Activated T-helper 1 cell treated with anti-CD3 and anti-CD28 coated beads, Interleukin-12 subunit alpha, Interleukin-12 subunit beta, Interleukin-2, Interleukin-4 antibody, amounts not matched to agents 30 ng/mL and 10 ng/mL and 1 ng/mL, durations not matched to agents 14 hours and 24 hours and 36 hours (primary cell): ENCODE results near the gene TMEM250. TPM values are rescaled to one million over a fixed set of nuclear protein-coding genes. Genes with fewer than 3 reads are reported as not detected.

Experiments used
- DNase-seq: peaks from one replicate; pipeline ENCODE4 v3.0.0; 2021; ENCODE audit warnings: low spot score
- H3K27ac Mint-ChIP-seq: one replicate; pipeline ENCODE4 v1.8.0; 2021; ENCODE audit warnings: mild to moderate bottlenecking, mixed read lengths
- H3K27me3 Mint-ChIP-seq: one replicate; pipeline ENCODE4 v1.8.0; 2022; ENCODE audit warnings: mild to moderate bottlenecking, moderate library complexity, mixed read lengths; ENCODE audit not compliant: insufficient read depth
- H3K36me3 Mint-ChIP-seq: one replicate; pipeline ENCODE4 v1.8.0; 2021; ENCODE audit warnings: low read depth, mixed read lengths
- H3K4me1 Mint-ChIP-seq: one replicate; pipeline ENCODE4 v1.8.0; 2021; ENCODE audit warnings: low read depth, mixed read lengths
- H3K4me3 Mint-ChIP-seq: one replicate; pipeline ENCODE4 v1.8.0; 2021; ENCODE audit warnings: mild to moderate bottlenecking, moderate library complexity, mixed read lengths
- H3K9me3 Mint-ChIP-seq: one replicate; pipeline ENCODE4 v1.8.0; 2021; ENCODE audit warnings: mixed read lengths
- intact Hi-C: fragments of 100-400 bp; cut with micrococcal nuclease; formaldehyde crosslinking; loops from one replicate; pipeline ENCODE4 v1.15.1; 2024
- total RNA-seq: library from RNA; stranded (reverse); gene quantifications from 2 replicates; pipeline ENCODE4 v1.2.3, GENCODE V29; 2022

The TMEM250 gene
- total RNA-seq, 1 donor from 2014 or later: 51.5 TPM

DNA sequence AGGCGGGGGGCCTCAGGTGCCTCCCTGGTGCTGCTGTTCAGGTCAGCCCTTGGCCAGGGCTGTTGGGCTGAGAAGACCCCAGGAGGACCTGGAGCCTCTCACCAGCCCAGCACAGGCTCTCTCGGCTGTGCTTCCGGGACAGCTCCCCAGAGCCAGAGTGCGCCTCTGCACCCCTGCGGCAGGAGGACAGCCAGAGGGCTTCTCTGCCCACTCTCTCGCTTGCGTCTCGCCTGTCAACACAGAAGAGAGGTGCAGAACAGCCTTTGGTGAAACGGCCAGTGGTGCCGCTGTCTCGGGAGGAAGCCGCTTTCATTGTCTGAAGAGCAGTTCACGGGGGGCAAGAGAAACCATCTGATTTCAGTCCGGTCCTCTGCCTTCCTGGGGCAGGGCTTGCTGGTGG lies 19.8 kb downstream of the TMEM250 start:
- H3K4me1 Mint-ChIP-seq: no peaks in the 10 kb centered on the region
- H3K9me3 Mint-ChIP-seq: no peaks in the 10 kb centered on the region
- no peak overlapping the region for H3K4me3 Mint-ChIP-seq
- no peaks in the 10 kb centered on the region for H3K36me3 Mint-ChIP-seq
- DNase-seq: no peak
- peaks cover under 1% of the 10 kb centered on the region for H3K27me3 Mint-ChIP-seq
- intact Hi-C loops: no loop called here
- no peak overlapping the region for H3K27ac Mint-ChIP-seq

DNA sequence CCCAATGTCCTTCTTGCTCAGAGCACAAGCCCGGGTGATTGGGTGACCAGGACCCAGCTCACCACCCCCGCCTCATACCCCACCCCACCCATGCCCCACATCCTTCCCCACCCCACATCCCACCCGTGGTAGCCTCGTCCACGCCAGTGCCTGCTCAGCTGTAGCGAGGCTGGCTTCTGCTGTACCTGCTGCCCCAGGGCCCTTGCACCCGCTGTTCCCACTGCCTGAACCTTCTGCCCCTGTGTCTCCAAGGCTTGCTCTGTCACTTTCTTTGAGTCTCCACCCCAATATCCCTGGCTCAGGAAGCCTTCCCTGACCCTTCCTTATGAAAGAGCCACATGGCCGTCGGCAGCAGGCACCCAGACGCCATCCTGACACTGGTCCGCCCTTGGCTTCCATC lies 20.5 kb downstream of the TMEM250 start:
- no peak overlapping the region for H3K27ac Mint-ChIP-seq
- H3K4me3 Mint-ChIP-seq: no peak overlapping the region

GRCh38 chr9:136096505-136097001 lies 22.1 kb downstream of the TMEM250 start:
- H3K4me3 Mint-ChIP-seq: peak overlapping the region; percentile 66
- intact Hi-C loops: no loop called here
- DNase-seq: no peak
- no peaks in the 10 kb centered on the region for H3K4me1 Mint-ChIP-seq
- H3K9me3 Mint-ChIP-seq: no peaks in the 10 kb centered on the region
- peaks cover 8% of the 10 kb centered on the region for H3K27me3 Mint-ChIP-seq
- no peaks in the 10 kb centered on the region for H3K36me3 Mint-ChIP-seq
- H3K27ac Mint-ChIP-seq: no peak overlapping the region

More for the DNA sequence above, 20.5 kb downstream of the TMEM250 start:
- no peak for DNase-seq
- Mint-ChIP-seq H3K4me1 (no peaks in the 10 kb centered on the region), H3K27me3 (peaks cover 5% of the 10 kb centered on the region), H3K9me3 (no peaks in the 10 kb centered on the region), H3K36me3 (no peaks in the 10 kb centered on the region)
- intact Hi-C loops: no loop called here

GRCh38 chr9:136095070-136096058 lies 23.3 kb downstream of the TMEM250 start, which contains the start of gene NACC2:
TSS of gene NACC2 (minus strand) at chr9:136095289. CDS start at chr9:136050521, 44,768 bp downstream.
- no peaks in the 10 kb centered on the region for H3K36me3 Mint-ChIP-seq
- H3K4me3 Mint-ChIP-seq: peak within 1 kb of the TSS; percentile 75
- H3K9me3 Mint-ChIP-seq: no peaks in the 10 kb centered on the region
- H3K27me3 Mint-ChIP-seq: peaks cover 8% of the 10 kb centered on the region
- H3K27ac Mint-ChIP-seq: no peak within 1 kb of the TSS
- intact Hi-C loops: loop anchor here (2.0 kb wide), 2 partner anchors 13 to 23 kb away; partner anchors contain the start of gene TMEM250
- DNase-seq: no peak
- H3K4me1 Mint-ChIP-seq: no peaks in the 10 kb centered on the region

- H3K27ac Mint-ChIP-seq: no peak overlapping the region
- peaks cover 8% of the 10 kb centered on the region for H3K27me3 Mint-ChIP-seq
- H3K36me3 Mint-ChIP-seq: no peaks in the 10 kb centered on the region
- DNase-seq: no peak
- H3K4me3 Mint-ChIP-seq: peak overlapping the region; percentile 75
- intact Hi-C loops: loop anchor here (2.0 kb wide), 2 partner anchors 15 to 25 kb away; partner anchors contain the start of gene TMEM250
- no peaks in the 10 kb centered on the region for H3K4me1 Mint-ChIP-seq
- no peaks in the 10 kb centered on the region for H3K9me3 Mint-ChIP-seq
Measured at GRCh38 chr9:136093995-136094881, 24.4 kb downstream of the TMEM250 start.

DNA sequence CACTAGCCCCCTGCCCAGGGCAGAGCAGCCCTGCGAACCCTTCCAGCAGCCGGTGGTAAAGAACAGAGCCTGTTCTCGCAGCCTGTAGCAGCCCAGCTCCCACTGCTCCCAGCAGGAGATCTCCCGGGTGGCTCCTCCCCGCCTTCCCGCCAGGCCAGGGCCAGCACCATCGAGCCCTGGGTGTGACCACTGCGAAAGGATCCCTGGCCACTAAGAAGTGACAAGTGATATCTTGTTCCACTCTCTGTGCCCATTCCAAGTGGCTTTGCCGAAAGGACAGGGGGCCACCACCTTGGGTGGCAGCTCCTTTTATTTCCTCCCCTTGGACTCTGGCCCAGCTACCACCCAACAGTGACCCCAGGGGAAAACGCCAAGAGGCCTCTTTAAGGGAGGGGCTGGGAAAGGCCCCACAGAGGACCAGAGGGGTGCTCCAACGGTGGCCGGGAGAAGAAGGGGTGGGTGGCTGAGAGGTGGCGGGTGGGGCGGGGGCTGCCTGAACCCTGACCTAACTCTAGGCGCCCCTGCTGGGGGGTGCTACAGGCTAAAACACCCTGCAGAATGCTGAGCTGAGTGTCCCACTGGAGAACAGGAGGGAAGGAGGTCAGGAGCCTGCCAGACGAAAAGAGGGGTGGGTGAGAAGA lies 25.2 kb downstream of the TMEM250 start:
- intact Hi-C loops: no loop called here

DNA sequence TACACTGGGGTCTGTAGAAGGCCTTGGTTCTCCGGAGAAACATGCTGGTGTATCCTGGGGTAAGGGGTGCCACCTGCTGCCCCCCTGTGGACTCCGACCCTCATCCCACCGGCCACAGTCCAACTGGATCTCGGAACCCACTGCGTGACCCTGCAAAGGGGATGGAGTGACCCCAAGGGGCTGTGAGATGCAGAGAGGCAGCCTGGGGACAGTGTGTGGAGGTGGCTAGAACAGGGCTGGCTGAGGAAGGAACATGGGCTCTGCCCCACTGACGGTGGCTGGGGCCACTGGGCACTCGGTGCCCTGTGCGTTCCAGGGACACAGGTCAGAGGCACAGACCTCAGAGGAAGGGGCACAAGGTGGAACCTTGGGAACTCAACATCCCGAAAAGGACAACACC lies 25.9 kb downstream of the TMEM250 start:
- H3K27me3 Mint-ChIP-seq: peaks cover 8% of the 10 kb centered on the region
- no peaks in the 10 kb centered on the region for H3K36me3 Mint-ChIP-seq
- intact Hi-C loops: no loop called here
- peak overlapping the region; percentile 73 for H3K4me3 Mint-ChIP-seq
- H3K4me1 Mint-ChIP-seq: no peaks in the 10 kb centered on the region
- no peaks in the 10 kb centered on the region for H3K9me3 Mint-ChIP-seq
- DNase-seq: no peak
- no peak overlapping the region for H3K27ac Mint-ChIP-seq

More for the DNA sequence above, 25.2 kb downstream of the TMEM250 start:
- DNase-seq: no peak
- H3K27ac Mint-ChIP-seq: no peak overlapping the region
- no peaks in the 10 kb centered on the region for H3K36me3 Mint-ChIP-seq
- peak overlapping the region; percentile 75 for H3K4me3 Mint-ChIP-seq
- H3K9me3 Mint-ChIP-seq: no peaks in the 10 kb centered on the region
- H3K4me1 Mint-ChIP-seq: no peaks in the 10 kb centered on the region
- peaks cover 8% of the 10 kb centered on the region for H3K27me3 Mint-ChIP-seq

DNA sequence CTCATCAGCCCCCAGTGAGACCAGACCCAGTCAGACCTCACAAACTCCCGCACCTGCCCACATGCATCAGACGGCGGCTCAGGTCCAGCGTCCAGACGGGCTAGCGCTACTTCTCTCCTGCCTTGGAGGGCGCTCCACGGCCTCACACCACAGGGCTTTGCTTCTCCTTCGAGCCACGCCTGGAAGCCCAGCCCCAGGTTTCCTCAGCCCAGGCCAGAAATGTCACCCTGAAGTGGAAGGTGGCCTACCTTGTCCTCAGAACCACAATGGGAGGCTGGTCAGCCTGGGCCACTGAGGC lies 26.4 kb downstream of the TMEM250 start:
- intact Hi-C loops: no loop called here
- DNase-seq: no peak
- Mint-ChIP-seq H3K27me3 (peaks cover 8% of the 10 kb centered on the region), H3K36me3 (no peaks in the 10 kb centered on the region), H3K27ac (no peak overlapping the region), H3K4me3 (no peak overlapping the region), H3K4me1 (no peaks in the 10 kb centered on the region), H3K9me3 (no peaks in the 10 kb centered on the region)

- H3K27ac Mint-ChIP-seq: no peak overlapping the region
- H3K4me1 Mint-ChIP-seq: no peaks in the 10 kb centered on the region
- H3K36me3 Mint-ChIP-seq: no peaks in the 10 kb centered on the region
- peaks cover 8% of the 10 kb centered on the region for H3K27me3 Mint-ChIP-seq
- H3K9me3 Mint-ChIP-seq: no peaks in the 10 kb centered on the region
- no peak overlapping the region for H3K4me3 Mint-ChIP-seq
- intact Hi-C loops: no loop called here
- DNase-seq: no peak
Measured at GRCh38 chr9:136091582-136092352, 26.9 kb downstream of the TMEM250 start.

GRCh38 chr9:136090768-136091581 lies 27.7 kb downstream of the TMEM250 start:
- H3K27ac Mint-ChIP-seq: no peak overlapping the region
- no peaks in the 10 kb centered on the region for H3K9me3 Mint-ChIP-seq
- peaks cover 8% of the 10 kb centered on the region for H3K27me3 Mint-ChIP-seq
- no peak overlapping the region for H3K4me3 Mint-ChIP-seq
- no peaks in the 10 kb centered on the region for H3K36me3 Mint-ChIP-seq
- intact Hi-C loops: no loop called here
- no peaks in the 10 kb centered on the region for H3K4me1 Mint-ChIP-seq
- no peak for DNase-seq

GRCh38 chr9:136090056-136090735 lies 28.5 kb downstream of the TMEM250 start:
- Mint-ChIP-seq H3K9me3 (no peaks in the 10 kb centered on the region), H3K4me1 (no peaks in the 10 kb centered on the region), H3K4me3 (no peak overlapping the region), H3K36me3 (no peaks in the 10 kb centered on the region), H3K27ac (no peak overlapping the region), H3K27me3 (peaks cover 8% of the 10 kb centered on the region)
- no peak for DNase-seq
- intact Hi-C loops: no loop called here
